Common myeloid progenitor, CD34-positive (primary cell): ENCODE results near the gene SLC17A2.

Experiments used
- CTCF ChIA-PET: fragments of 350-600 bp; sonication (Branson Sonifier 250); formaldehyde crosslinking; loops from one replicate; lab custom pipeline; 2021; ENCODE audit warnings: antibody characterized with exemption; lab: Charles Lee
- POLR2A ChIA-PET: fragments of 350-600 bp; sonication (Branson Sonifier 250); formaldehyde crosslinking; loops from one replicate; lab custom pipeline; 2021; ENCODE audit warnings: antibody characterized with exemption; lab: Charles Lee
- DNase-seq, 3 donors: peaks; one replicate each; pipeline versions ENCODE4 v3.0.0 to v3.0.0-alpha.2; 2013
- H3K27ac ChIP-seq, 2 experiments: 1 replicate in 1 of 2; 2 replicates in 1 of 2; pipeline ENCODE4 v1.7.0; 2013; ENCODE audit warnings: inconsistent platforms in 2 of 2, low read length in 2 of 2, mild to moderate bottlenecking in 2 of 2, low read depth in 1 of 2, moderate library complexity in 1 of 2; ENCODE audit not compliant: severe bottlenecking in 2 of 2, insufficient read depth in 1 of 2, poor library complexity in 1 of 2
- H3K27me3 ChIP-seq, 5 experiments: replicated peaks in 2 of 5; 1 replicate in 3 of 5; 2 replicates in 2 of 5; pipeline versions ENCODE4 v1.6.1 to v1.7.0; 2013; ENCODE audit warnings: low read length in 4 of 5, mild to moderate bottlenecking in 2 of 5, moderate library complexity in 2 of 5, inconsistent platforms in 1 of 5; ENCODE audit not compliant: insufficient read depth in 5 of 5, control insufficient read depth in 4 of 5
- H3K36me3 ChIP-seq, 4 experiments: 1 replicate in 2 of 4; 2 replicates in 2 of 4; pipeline versions ENCODE4 v1.6.1 to v1.7.0; 2013; ENCODE audit warnings: low read length in 3 of 4, control low read depth in 1 of 4, mild to moderate bottlenecking in 1 of 4; ENCODE audit not compliant: control insufficient read depth in 4 of 4, insufficient read depth in 4 of 4
- H3K4me1 ChIP-seq, 4 experiments: 1 replicate in 3 of 4; 2 replicates in 1 of 4; pipeline versions ENCODE4 v1.6.1 to v1.7.1; 2013; ENCODE audit warnings: low read length in 3 of 4, mild to moderate bottlenecking in 3 of 4, control low read depth in 1 of 4, inconsistent platforms in 1 of 4, moderate library complexity in 1 of 4; ENCODE audit not compliant: control insufficient read depth in 4 of 4, insufficient read depth in 4 of 4; ENCODE audit errors: control extremely low read depth in 1 of 4
- H3K4me3 ChIP-seq, 7 experiments: 1 replicate in 4 of 7; 2 replicates in 3 of 7; pipeline versions ENCODE4 v1.5.1 to v1.7.0; 2013; ENCODE audit warnings: mild to moderate bottlenecking in 7 of 7, low read length in 6 of 7, moderate library complexity in 6 of 7, inconsistent platforms in 2 of 7, low read depth in 2 of 7, control low read depth in 1 of 7; ENCODE audit not compliant: insufficient read depth in 4 of 7, control insufficient read depth in 1 of 7; ENCODE audit errors: extremely low read depth in 1 of 7
- H3K9me3 ChIP-seq, 5 experiments: 1 replicate in 4 of 5; 2 replicates in 1 of 5; pipeline versions ENCODE4 v1.6.1 to v1.7.1; 2013; ENCODE audit warnings: low read length in 4 of 5, mild to moderate bottlenecking in 2 of 5, inconsistent platforms in 1 of 5, low read depth in 1 of 5, moderate library complexity in 1 of 5; ENCODE audit not compliant: control insufficient read depth in 4 of 5, insufficient read depth in 2 of 5; ENCODE audit errors: control extremely low read depth in 1 of 5
- WGBS: methylation state at CpG from one replicate; pipeline ENCODE4 v1.1.5; 2013; ENCODE audit not compliant: insufficient coverage; 5-methylcytosine and 5-hydroxymethylcytosine counted together

SLC17A2 gene

DNA sequence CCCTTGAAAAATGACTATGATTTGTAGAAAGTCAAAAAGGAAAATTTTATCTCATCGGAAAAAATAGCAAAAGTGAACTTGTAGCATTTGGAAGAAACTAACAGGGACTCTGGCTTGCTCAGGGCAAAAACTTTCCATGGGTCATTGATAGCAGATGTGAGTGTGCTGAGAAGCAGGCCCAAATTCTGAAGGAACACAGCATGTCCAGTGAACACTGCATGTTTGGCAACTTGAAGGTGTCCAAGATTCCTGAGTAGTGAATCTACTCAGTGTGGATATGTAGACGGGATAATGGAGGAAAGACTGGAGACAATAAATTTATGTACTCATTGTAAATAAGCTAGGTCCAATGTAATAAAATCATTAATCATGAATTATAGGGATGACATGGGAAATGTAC, 8.2 kb downstream of the SLC17A2 start:
- Histone ChIP-seq H3K27me3 (no peaks in the 10 kb centered on the region), H3K4me3 (no peak overlapping the region), H3K27ac (no peak overlapping the region), H3K4me1 (peaks cover 0 to 7% (median 4%) of the 10 kb centered on the region in 4 experiments), H3K9me3 (no peaks in the 10 kb centered on the region), H3K36me3 (no peaks in the 10 kb centered on the region)
- ChIA-PET POLR2A (no interaction called here), CTCF (no interaction called here)
- no CpG with 5 or more reads among the region's 2 CpGs for WGBS
- no peak for DNase-seq

DNA sequence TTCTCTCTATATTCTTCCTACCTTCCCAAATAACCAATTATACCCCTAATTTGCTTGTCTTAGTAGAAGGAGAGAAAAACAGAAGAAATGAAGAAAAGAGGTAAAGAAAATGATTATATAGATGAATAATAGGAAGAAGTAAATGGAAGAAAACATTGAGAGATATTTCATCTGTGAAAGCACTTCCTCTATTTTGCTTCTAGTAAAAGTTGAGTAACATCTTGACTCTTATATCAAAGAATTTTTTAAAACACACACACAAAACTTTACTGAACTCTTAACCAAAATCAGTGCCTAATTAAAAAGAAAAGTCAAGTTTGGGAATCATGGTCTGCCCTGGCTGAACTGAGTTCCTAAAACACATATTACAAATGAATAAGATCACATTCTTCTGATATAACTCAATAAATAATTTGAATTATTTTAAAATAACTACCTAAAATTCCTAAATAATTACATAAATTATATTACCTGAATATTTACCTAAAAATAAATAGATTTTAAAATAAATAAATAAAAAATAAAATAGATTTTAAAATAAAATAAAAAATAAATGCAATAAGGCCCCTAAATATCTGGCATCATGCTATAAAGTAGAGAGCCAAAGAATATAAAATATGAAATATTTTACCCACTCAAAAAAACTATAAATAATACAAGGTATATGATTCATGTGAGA, 8.8 kb downstream of the SLC17A2 start:
- H3K36me3 ChIP-seq: no peaks in the 10 kb centered on the region
- H3K9me3 ChIP-seq: no peaks in the 10 kb centered on the region
- DNase-seq: peak in 2 of 3 donors; percentile 6 to 22
- no peak overlapping the region for H3K27ac ChIP-seq
- ChIA-PET CTCF (interaction anchor here (0.9 kb wide), 1 partner anchor 133 kb away, joined by 3 read pairs; no protein-coding TSS in a partner anchor), POLR2A (no interaction called here)
- H3K4me1 ChIP-seq: peaks cover 0 to 7% (median 4%) of the 10 kb centered on the region in 4 experiments
- no peak overlapping the region for H3K4me3 ChIP-seq
- H3K27me3 ChIP-seq: no peaks in the 10 kb centered on the region

DNA sequence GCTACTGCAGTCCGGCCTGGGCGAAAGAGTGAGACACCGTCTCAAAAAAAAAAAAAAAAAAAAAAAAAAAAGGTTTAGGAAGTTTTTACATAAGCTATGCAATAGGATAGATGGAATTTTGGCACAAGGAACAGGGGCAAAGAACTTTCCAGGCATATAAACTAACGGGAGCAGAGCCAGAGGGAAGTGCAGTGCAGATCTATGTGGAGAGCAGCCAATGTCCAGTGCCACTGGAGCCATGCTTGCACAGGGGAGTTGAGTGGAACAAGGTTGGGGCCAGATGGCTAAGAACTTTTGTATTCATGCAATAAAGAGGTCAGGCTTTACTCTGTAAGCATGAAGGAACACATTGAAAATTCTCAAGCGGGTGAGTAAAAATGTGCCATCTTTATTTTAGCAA, 10.8 kb downstream of the SLC17A2 start:
- no peak overlapping the region for H3K4me3 ChIP-seq
- H3K27ac ChIP-seq: no peak overlapping the region
- CTCF ChIA-PET: interaction anchor here (0.9 to 1.3 kb wide), 2 partner anchors 8 to 200 kb away, joined by 3 read pairs; no protein-coding TSS in a partner anchor
- no peaks in the 10 kb centered on the region for H3K27me3 ChIP-seq
- H3K9me3 ChIP-seq: no peaks in the 10 kb centered on the region
- 100% methylated on average over 2 of the region's 5 CpGs for WGBS
- DNase-seq: no peak
- H3K4me1 ChIP-seq: peaks cover 0 to 7% (median 0%) of the 10 kb centered on the region in 4 experiments
- POLR2A ChIA-PET: no interaction called here
- no peaks in the 10 kb centered on the region for H3K36me3 ChIP-seq

DNA sequence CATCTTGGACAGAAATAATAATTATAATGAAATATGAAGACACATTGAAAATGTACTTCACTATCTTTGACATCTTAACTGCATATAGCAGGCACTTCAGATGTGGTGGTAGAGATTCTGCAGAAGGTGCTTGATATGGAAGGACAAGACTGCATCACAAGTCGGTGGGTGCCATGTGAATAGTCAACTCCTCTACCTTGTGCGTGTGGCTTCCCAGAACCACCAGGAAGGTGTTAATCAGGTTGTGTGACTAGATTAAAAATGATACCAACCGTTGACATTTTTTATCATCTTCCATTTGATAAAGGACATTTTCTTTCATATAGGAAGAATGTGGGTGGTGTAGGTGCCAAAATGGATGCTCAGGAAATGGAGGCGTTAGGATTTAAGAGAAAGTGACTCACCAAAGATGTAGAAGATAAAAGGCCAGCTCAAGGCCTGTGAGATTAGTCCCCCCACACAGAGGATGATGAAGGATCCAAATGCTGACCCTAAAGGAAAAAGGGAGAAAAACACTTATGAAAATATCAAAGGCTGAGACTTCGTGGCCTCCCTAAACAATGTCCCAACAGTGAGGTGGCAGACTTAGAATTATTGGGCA, 12.3 kb downstream of the SLC17A2 start:
- Histone ChIP-seq H3K36me3 (no peaks in the 10 kb centered on the region), H3K4me1 (peaks cover 0 to 7% (median 0%) of the 10 kb centered on the region in 4 experiments), H3K27ac (no peak overlapping the region), H3K9me3 (no peaks in the 10 kb centered on the region), H3K27me3 (no peaks in the 10 kb centered on the region), H3K4me3 (no peak overlapping the region)
- 80% methylated on average over 1 of the region's 5 CpGs for WGBS
- no peak for DNase-seq
- ChIA-PET CTCF (no interaction called here), POLR2A (no interaction called here)

DNA sequence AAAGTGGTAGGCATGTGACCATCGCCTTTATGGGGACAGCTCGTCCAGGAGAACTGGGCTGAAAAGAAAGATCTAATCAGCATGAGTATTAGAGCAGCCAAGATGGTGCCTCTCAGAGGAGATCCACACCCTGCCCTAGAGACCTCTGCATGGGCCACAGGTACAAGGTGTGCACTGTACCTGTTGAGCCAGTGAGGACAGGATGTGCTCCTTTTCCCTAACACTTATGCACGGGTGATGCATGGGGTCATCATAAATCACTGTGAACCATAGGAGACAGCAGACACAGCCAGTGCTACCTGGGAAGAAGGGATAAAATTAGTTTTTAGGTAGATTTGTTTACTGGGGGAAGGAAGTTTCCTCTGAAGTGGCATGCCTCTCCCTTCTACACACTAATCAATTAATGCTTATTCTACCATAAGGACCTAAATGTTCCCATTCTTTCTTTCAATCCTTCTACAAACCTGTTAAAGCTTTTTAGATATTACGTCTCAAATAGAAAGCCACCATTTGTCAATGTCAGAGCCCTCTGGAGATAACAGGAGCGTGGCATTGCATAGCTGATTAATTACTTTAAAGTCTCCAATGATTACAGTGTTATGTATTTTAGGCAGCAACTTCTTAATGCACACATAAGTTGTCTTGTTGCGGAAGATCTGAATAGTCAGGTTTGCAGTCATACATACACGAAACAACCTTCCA, 13.6 kb downstream of the SLC17A2 start:
- no peaks in the 10 kb centered on the region for H3K9me3 ChIP-seq
- H3K4me3 ChIP-seq: no peak overlapping the region
- H3K27ac ChIP-seq: no peak overlapping the region
- H3K4me1 ChIP-seq: peaks cover 0 to 7% (median 0%) of the 10 kb centered on the region in 4 experiments
- 100% methylated on average over 3 of the region's 7 CpGs for WGBS
- DNase-seq: no peak
- CTCF ChIA-PET: interaction anchor here (2.1 kb wide), 1 partner anchor 18 kb away, joined by 8 read pairs; no protein-coding TSS in a partner anchor
- no peaks in the 10 kb centered on the region for H3K27me3 ChIP-seq
- no peaks in the 10 kb centered on the region for H3K36me3 ChIP-seq
- POLR2A ChIA-PET: no interaction called here

DNA sequence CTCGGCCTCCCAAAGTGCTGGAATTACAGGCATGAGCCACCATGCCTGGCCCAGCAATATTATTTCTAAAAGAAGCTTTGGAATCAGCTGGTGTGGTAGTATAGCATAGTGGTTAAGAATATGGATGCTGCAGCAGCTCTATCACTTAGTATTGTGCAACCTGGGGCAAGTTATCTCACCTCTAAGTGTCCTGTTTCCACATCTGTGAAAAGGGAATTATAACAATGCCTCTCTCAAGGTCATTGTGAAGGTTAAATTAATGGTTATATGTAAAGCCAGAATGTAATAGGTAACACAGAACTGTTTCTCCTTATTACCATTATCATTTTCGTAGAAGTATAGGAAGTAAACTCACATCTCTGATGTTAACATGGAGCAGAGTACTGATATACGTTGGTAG, 14.2 kb downstream of the SLC17A2 start:
- Histone ChIP-seq H3K9me3 (no peaks in the 10 kb centered on the region), H3K27ac (no peak overlapping the region), H3K27me3 (no peaks in the 10 kb centered on the region), H3K36me3 (no peaks in the 10 kb centered on the region), H3K4me1 (peaks cover 0 to 7% (median 0%) of the 10 kb centered on the region in 4 experiments), H3K4me3 (no peak overlapping the region)
- POLR2A ChIA-PET: no interaction called here
- 100% methylated on average over 2 of the region's 3 CpGs for WGBS
- no peak for DNase-seq
- CTCF ChIA-PET: interaction anchor here (2.1 kb wide), 1 partner anchor 17 kb away, joined by 8 read pairs; no protein-coding TSS in a partner anchor

DNA sequence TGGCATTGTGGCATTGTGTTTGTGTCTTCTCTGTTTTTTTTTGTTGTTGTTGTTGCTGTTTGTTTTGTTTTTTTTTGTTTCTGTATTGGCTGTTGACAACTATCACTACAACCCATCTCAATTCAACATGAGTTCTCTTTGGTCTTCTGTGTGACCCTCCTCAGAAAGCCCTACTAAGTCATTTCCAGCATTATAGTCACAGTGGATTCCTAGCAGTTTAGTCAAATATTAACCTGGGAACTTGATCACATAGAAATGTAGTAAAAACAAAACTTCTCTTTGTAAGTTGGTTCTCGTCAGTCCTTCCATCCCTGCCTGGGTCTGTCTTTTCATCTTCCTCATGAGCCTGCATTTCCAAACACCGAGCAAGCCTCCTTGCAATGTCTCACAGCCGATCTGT, 16.8 kb downstream of the SLC17A2 start:
- Histone ChIP-seq H3K4me1 (no peaks in the 10 kb centered on the region), H3K4me3 (no peak overlapping the region), H3K27me3 (no peaks in the 10 kb centered on the region), H3K36me3 (no peaks in the 10 kb centered on the region), H3K27ac (no peak overlapping the region), H3K9me3 (no peaks in the 10 kb centered on the region)
- no peak for DNase-seq
- CTCF ChIA-PET: no interaction called here
- POLR2A ChIA-PET: no interaction called here
- 92% methylated on average over 2 of the region's 3 CpGs for WGBS
